K562 (cell line): ENCODE results near the gene FKBP2. TPM values are rescaled to one million over a fixed set of nuclear protein-coding genes. Genes with fewer than 3 reads are reported as not detected.
A peak's percentile ranks its signal among the peaks of the same experiment; 100 is the strongest.

Source experiments
- BCL6 ChIP-seq: fragments of 250-450 bp; sonication (Bioruptor Pico); IDR thresholded peaks from 2 replicates; pipeline ENCODE4 v1.4.0; 2020
- BDP1 ChIP-seq: IDR thresholded peaks from 3 replicates; pipeline ENCODE4 v1.6.1; 2011; ENCODE audit not compliant: insufficient read length, insufficient read depth
- BRD9 ChIP-seq: fragments of 450-650 bp; IDR thresholded peaks from 2 replicates; pipeline ENCODE4 v1.6.1; 2018; ENCODE audit warnings: low read depth; ENCODE audit not compliant: partially characterized antibody
- CBX3 ChIP-seq, 2 experiments: IDR thresholded peaks; 1 replicate in 1 of 2; 2 replicates in 1 of 2; pipeline ENCODE4 v1.6.1; 2012; ENCODE audit warnings: inconsistent platforms in 2 of 2, low read length in 2 of 2, borderline replicate concordance in 1 of 2, control low read depth in 1 of 2
- CREM ChIP-seq: IDR thresholded peaks from 2 replicates; pipeline ENCODE4 v1.6.1; 2014; ENCODE audit warnings: antibody characterized with exemption, low read depth
- ELF1 ChIP-seq: fragments of 200-800 bp; sonication (Bioruptor generic); IDR thresholded peaks from 2 replicates; pipeline ENCODE4 v1.6.1; 2016; ENCODE audit warnings: missing genetic modification characterization, missing compliant biosample characterization
- EWSR1 ChIP-seq: fragments of 450-650 bp; IDR thresholded peaks from 2 replicates; pipeline ENCODE4 v1.6.1; 2018; ENCODE audit warnings: borderline replicate concordance, mild to moderate bottlenecking, low read depth, moderate library complexity; ENCODE audit not compliant: partially characterized antibody
- HDGF ChIP-seq: fragments of 450-650 bp; IDR thresholded peaks from 2 replicates; pipeline ENCODE4 v1.6.1; 2016
- KLF10 ChIP-seq: fragments of 250-450 bp; sonication (Bioruptor Pico); IDR thresholded peaks from 2 replicates; pipeline ENCODE4 v1.6.1; 2021; ENCODE audit warnings: matching md5 sums
- MAFF ChIP-seq: IDR thresholded peaks from 2 replicates; pipeline ENCODE4 v1.6.1; 2012; ENCODE audit warnings: low read length, improper control_type of control experiment
- MED1 ChIP-seq: sonication (generic); formaldehyde crosslinking; IDR thresholded peaks from 2 replicates; pipeline ENCODE4 v1.8.1; 2023; ENCODE audit warnings: missing genetic modification reagents, borderline replicate concordance
- NFIC ChIP-seq: fragments of 450-650 bp; IDR thresholded peaks from 2 replicates; pipeline ENCODE4 v1.6.1; 2017; ENCODE audit warnings: mild to moderate bottlenecking, inconsistent platforms
- POLR2H ChIP-seq: IDR thresholded peaks from 2 replicates; pipeline ENCODE4 v1.6.1; 2016; ENCODE audit warnings: missing genetic modification characterization, low read depth, mild to moderate bottlenecking, control low read depth, missing compliant biosample characterization, moderate library complexity
- SMAD3 ChIP-seq: fragments of 450-650 bp; formaldehyde crosslinking; conservative IDR thresholded peaks from 2 replicates; pipeline ENCODE4 v1.4.0; 2020; ENCODE audit warnings: mild to moderate bottlenecking
- ZBTB8A ChIP-seq: fragments of 450-650 bp; IDR thresholded peaks from 2 replicates; pipeline ENCODE4 v1.6.1; 2018; ENCODE audit warnings: mild to moderate bottlenecking, moderate library complexity; ENCODE audit not compliant: partially characterized antibody
- ZBTB9 ChIP-seq: fragments of 450-650 bp; formaldehyde crosslinking; IDR thresholded peaks from 2 replicates; pipeline ENCODE4 v1.4.0; 2020; ENCODE audit warnings: mild to moderate bottlenecking, moderate library complexity
- ZNF224 ChIP-seq: sonication (generic); formaldehyde crosslinking; IDR thresholded peaks from 2 replicates; pipeline ENCODE4 v1.8.0; 2022; ENCODE audit warnings: mild to moderate bottlenecking, missing genetic modification reagents
- polyA plus RNA-seq, 8 experiments: library from polyadenylated mRNA; depleted of rRNA in 4 of 8; stranded (reverse) in 5 of 8; unstranded in 3 of 8; fragments of >200 nt; fragmentation: Nextera tagmentation in 2 of 8; fragmentation: Illumina TruSeq in 1 of 8; extraction: Ambion mirVana in 2 of 8; extraction: Trizol in 1 of 8; gene quantifications; 2 replicates each; pipeline versions ENCODE4 v1.2.1 to v1.2.3, GENCODE V29; 2011 to 2014; ENCODE audit warnings: inconsistent platforms in 1 of 8, missing spikeins in 1 of 8
- total RNA-seq, 7 experiments: library from RNA; depleted of rRNA in 6 of 7; stranded (reverse); fragments of >200 nt in 6 of 7; fragmentation: Illumina TruSeq in 2 of 7; extraction: Trizol in 2 of 7; gene quantifications; 2 replicates each; pipeline versions ENCODE4 v1.2.1 to v1.2.3, GENCODE V29; 2011 to 2021; ENCODE audit warnings: low replicate concordance in 1 of 7
- TF ChIP-seq, protein P1 (sequence below): fragments of 450-650 bp; IDR thresholded peaks from 2 replicates; pipeline ENCODE4 v1.7.1; 2018; ENCODE audit warnings: mild to moderate bottlenecking, low read depth; ENCODE audit not compliant: partially characterized antibody
- TF ChIP-seq, protein P2 (sequence below): fragments of 450-650 bp; IDR thresholded peaks from 2 replicates; pipeline ENCODE4 v1.7.0; 2016; ENCODE audit warnings: borderline replicate concordance
- TF ChIP-seq, protein P3 (sequence below): fragments of 250-450 bp; sonication (Bioruptor Pico); IDR thresholded peaks from 2 replicates; pipeline ENCODE4 v1.5.1; 2021; ENCODE audit warnings: mild to moderate bottlenecking

FKBP2 gene
- total and polyA plus RNA-seq, 9 of the 15 experiments (the other 6 are each of a cell fraction or from before 2014, with no cell fraction given), result 3.5 to 151 (median 58.1) TPM

GRCh38 chr11:64269540-64270220 is 28.8 kb downstream of the FKBP2 start (continued):
- TF ChIP-seq, protein P1, sequence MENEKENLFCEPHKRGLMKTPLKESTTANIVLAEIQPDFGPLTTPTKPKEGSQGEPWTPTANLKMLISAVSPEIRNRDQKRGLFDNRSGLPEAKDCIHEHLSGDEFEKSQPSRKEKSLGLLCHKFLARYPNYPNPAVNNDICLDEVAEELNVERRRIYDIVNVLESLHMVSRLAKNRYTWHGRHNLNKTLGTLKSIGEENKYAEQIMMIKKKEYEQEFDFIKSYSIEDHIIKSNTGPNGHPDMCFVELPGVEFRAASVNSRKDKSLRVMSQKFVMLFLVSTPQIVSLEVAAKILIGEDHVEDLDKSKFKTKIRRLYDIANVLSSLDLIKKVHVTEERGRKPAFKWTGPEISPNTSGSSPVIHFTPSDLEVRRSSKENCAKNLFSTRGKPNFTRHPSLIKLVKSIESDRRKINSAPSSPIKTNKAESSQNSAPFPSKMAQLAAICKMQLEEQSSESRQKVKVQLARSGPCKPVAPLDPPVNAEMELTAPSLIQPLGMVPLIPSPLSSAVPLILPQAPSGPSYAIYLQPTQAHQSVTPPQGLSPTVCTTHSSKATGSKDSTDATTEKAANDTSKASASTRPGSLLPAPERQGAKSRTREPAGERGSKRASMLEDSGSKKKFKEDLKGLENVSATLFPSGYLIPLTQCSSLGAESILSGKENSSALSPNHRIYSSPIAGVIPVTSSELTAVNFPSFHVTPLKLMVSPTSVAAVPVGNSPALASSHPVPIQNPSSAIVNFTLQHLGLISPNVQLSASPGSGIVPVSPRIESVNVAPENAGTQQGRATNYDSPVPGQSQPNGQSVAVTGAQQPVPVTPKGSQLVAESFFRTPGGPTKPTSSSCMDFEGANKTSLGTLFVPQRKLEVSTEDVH, result peak; percentile 99
- TF ChIP-seq BDP1 (no peak), CBX3 (IDR thresholded peaks at IDR 0.05; ENCODE audit: borderline replicate concordance in 1 of 2, low read length in 2 of 2) (no peak), MED1 (CRISPR knock-in tag) (no peak), MAFF (0 out of 2 replicates have a peak, but pooled peaks have one; percentile 8), NFIC (peak; percentile 27; the same call in 1 of the 2 replicates), POLR2H (tag) (peak; percentile 86), ZBTB8A (no peak), BCL6 (CRISPR knock-in tag) (no peak), HDGF (no peak), EWSR1 (no peak), ZBTB9 (CRISPR knock-in tag) (no peak; the same call in 1 of the 2 replicates), BRD9 (no peak), ZNF224 (CRISPR knock-in tag) (no peak; the same call in 1 of the 2 replicates), ELF1 (tag) (peak; percentile 100), KLF10 (CRISPR knock-in tag) (no peak), SMAD3 (CRISPR knock-in tag) (no peak), CREM (peak; percentile 90)
- TF ChIP-seq, protein P2, sequence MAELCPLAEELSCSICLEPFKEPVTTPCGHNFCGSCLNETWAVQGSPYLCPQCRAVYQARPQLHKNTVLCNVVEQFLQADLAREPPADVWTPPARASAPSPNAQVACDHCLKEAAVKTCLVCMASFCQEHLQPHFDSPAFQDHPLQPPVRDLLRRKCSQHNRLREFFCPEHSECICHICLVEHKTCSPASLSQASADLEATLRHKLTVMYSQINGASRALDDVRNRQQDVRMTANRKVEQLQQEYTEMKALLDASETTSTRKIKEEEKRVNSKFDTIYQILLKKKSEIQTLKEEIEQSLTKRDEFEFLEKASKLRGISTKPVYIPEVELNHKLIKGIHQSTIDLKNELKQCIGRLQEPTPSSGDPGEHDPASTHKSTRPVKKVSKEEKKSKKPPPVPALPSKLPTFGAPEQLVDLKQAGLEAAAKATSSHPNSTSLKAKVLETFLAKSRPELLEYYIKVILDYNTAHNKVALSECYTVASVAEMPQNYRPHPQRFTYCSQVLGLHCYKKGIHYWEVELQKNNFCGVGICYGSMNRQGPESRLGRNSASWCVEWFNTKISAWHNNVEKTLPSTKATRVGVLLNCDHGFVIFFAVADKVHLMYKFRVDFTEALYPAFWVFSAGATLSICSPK, result no peak
- TF ChIP-seq, protein P3, sequence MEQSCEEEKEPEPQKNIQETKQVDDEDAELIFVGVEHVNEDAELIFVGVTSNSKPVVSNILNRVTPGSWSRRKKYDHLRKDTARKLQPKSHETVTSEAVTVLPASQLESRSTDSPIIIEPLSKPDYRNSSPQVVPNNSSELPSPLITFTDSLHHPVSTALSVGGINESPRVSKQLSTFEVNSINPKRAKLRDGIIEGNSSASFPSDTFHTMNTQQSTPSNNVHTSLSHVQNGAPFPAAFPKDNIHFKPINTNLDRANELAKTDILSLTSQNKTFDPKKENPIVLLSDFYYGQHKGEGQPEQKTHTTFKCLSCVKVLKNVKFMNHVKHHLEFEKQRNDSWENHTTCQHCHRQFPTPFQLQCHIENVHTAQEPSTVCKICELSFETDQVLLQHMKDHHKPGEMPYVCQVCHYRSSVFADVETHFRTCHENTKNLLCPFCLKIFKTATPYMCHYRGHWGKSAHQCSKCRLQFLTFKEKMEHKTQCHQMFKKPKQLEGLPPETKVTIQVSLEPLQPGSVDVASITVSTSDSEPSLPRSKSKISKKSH (CRISPR knock-in tag), result no peak
